RPMI7951 (cell line): Measurements from ENCODE around the gene SLCO2A1. TPM values are rescaled to one million over a fixed set of nuclear protein-coding genes. Genes with fewer than 3 reads are reported as not detected.
A peak's percentile ranks its signal among the peaks of the same experiment; 100 is the strongest.

ENCODE experiments used
- DNase-seq: peaks from one replicate; pipeline ENCODE4 v3.0.0-alpha.2; 2012; ENCODE audit warnings: low read depth
- total RNA-seq: library from RNA; depleted of rRNA; stranded (reverse); fragments of >200 nt; shearing (Covaris generic); gene quantifications from 2 replicates; pipeline ENCODE4 v1.2.3, GENCODE V29; 2014

The SLCO2A1 gene
- total RNA-seq, 1 experiment from 2014 or later, result 0.48 TPM

- no peak for DNase-seq
Measured at GRCh38 chr3:133999891-134000685, 29.6 kb downstream of the SLCO2A1 start.

- DNase-seq, result no peak
Measured at GRCh38 chr3:133998691-133999241, 31.0 kb downstream of the SLCO2A1 start.

GRCh38 chr3:133997871-133998635 is 31.7 kb downstream of the SLCO2A1 start:
- DNase-seq, result no peak

DNA sequence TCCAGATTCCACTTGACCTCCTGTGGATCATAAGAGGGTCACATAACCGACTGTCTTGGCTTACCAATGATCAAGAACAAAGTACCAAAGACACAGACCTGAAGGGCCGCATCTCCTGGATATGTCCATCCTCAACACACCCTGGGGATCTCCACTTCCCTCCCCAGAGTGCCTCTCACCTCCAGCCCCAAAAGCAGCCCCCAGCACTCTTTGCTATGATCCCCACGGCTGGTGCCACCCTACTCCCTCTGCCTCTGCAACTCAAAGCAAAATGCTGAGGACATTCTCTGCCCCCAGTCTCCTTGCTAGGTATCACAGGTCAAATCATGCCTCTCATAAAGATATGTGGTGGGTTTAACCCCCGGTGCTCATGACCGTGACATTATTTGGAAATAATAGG is 32.7 kb downstream of the SLCO2A1 start:
- DNase-seq, result no peak

DNA sequence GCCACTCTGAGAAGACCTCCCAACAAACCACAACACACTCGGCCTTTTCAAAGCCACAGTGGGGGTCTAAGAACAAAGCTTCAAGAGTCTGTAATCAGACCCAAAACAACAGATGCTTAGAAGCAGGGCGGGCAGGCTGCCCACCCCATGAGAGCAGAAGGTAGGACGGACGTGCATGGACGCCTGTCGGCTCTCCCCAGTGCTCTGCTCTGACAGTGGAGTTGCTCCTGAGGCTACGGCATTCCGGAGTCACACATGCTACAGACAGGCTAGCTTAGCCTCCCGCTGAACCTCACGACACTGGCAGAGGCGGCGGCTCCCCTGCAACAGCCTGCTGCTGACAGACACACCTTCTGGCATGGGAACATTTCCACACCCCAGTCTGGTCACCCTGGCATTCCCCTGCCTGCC is 33.5 kb downstream of the SLCO2A1 start:
- peak; percentile 48 for DNase-seq

- DNase-seq, result no peak
Measured at GRCh38 chr3:133995264-133995663, 34.5 kb downstream of the SLCO2A1 start.

DNA sequence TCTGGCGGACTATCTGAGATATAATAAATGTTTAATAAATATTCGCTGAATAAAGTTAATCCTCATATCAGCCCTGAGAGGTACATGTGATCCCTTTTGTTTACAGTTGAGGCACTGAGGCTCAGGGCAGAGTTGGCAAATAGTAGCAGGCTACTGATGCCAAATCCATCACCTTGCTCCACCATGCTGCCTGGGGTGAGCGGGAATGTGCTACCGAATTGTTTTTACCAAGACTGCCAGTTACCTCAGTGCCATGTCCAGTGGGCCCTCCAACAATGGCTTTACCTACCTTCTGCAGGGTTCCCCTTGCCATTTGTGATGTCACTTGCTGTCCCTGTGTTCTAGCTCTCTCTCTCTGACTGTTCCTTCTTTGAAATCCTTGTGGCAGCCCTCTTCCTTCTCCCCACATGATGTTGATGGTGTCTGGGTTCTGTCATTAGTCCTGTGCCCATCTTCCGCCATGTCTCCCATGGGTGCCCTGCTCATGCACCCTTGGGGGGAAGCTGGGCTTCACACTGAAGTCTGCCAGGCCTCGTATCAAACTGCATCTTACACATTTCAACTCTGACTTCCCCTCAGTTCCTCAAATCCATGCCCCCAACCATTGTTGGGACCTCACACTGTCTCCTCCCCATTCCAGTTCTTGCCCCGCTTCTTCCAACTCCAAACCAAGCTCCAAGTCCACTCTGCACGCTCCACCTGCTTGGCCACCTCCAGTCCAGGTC is 35.4 kb downstream of the SLCO2A1 start:
- DNase-seq, result no peak

- DNase-seq, result no peak
Measured at GRCh38 chr3:133992951-133993620, 36.6 kb downstream of the SLCO2A1 start.

DNA sequence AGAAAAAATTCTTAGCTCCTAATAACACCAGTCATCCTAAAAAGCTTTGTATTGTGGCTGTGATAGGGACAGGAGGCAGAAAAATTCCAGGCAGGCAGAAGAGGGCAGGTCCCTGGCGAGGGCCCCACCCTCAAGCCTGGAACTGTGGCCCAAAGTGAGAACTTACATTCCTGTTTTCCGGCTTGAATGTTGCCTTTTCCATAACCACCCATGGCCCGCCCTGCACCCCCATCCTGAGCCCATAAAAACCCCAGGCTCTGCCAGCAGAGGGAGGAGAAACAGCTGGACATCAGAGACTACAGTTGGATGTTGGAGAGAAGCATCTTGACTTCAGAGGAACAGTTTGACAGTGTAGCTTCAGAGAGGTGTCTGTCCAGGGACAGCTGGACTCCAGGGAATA is 37.3 kb downstream of the SLCO2A1 start:
- no peak for DNase-seq

GRCh38 chr3:133991637-133992036 is 38.1 kb downstream of the SLCO2A1 start:
- peak; percentile 89 for DNase-seq

DNA sequence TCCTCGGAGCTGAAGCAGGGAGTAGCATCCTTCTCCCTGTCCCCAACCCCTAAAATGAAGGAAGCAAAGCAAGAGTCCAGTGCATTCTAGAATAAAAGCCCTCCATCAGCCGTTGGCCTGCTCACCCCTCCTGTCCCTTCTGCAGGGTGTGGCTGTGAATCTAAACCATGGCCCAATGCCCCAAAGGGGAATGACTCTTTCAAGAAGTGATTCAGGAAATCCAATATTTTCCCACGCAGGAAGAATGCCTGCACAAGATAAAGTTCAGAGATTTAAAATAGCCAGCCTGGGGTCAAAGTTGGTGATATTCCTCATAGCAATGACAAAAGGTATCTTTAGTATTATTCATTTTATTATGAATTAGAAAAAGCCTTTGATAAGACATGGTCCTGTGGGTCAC is 38.5 kb downstream of the SLCO2A1 start:
- DNase-seq, result peak; percentile 82

DNA sequence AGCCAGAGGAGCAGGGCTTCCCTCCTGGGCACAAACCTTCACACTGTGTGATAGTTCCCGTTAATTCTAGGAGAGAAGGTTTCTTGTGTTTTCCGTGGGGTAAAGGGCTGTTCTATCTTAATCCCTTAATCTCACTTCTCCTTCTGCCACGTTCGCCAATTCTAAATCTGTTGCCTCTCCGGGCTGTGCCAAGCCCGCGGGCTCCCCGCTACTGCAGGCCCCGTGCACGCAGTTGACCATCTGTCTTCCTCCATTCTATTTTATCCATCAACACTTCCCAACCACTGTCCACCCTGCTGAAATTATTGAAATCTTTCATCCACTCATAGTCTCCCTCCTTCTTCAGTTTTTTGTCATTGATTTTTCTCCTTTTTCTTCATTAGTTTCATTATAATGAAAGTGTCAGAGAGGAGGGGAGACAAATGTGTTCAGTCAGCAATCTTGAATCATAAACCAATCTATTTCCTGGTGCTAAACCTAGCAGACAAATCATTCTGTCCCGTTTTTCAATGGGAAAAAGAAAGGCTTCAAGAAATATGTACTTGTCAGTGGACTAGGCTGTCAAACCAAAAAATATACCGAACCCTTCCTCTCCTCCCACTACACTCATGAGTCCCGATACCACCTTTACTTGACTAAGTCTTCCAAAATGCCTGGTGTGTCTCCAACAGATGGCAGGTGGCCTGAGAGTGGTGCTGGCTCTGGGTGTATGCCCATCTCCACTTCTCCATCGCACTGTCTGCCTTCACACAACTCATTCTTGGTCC is 39.6 kb downstream of the SLCO2A1 start:
- no peak for DNase-seq

GRCh38 chr3:133988631-133989161 is 41.0 kb downstream of the SLCO2A1 start:
- no peak for DNase-seq

GRCh38 chr3:133987948-133988484 is 41.7 kb downstream of the SLCO2A1 start:
- DNase-seq, result no peak

- DNase-seq, result no peak
Measured at GRCh38 chr3:133987136-133987535, 42.6 kb downstream of the SLCO2A1 start.

GRCh38 chr3:133986311-133986710 is 43.4 kb downstream of the SLCO2A1 start:
- DNase-seq, result no peak

GRCh38 chr3:133984975-133985374 is 44.8 kb downstream of the SLCO2A1 start:
- no peak for DNase-seq

DNA sequence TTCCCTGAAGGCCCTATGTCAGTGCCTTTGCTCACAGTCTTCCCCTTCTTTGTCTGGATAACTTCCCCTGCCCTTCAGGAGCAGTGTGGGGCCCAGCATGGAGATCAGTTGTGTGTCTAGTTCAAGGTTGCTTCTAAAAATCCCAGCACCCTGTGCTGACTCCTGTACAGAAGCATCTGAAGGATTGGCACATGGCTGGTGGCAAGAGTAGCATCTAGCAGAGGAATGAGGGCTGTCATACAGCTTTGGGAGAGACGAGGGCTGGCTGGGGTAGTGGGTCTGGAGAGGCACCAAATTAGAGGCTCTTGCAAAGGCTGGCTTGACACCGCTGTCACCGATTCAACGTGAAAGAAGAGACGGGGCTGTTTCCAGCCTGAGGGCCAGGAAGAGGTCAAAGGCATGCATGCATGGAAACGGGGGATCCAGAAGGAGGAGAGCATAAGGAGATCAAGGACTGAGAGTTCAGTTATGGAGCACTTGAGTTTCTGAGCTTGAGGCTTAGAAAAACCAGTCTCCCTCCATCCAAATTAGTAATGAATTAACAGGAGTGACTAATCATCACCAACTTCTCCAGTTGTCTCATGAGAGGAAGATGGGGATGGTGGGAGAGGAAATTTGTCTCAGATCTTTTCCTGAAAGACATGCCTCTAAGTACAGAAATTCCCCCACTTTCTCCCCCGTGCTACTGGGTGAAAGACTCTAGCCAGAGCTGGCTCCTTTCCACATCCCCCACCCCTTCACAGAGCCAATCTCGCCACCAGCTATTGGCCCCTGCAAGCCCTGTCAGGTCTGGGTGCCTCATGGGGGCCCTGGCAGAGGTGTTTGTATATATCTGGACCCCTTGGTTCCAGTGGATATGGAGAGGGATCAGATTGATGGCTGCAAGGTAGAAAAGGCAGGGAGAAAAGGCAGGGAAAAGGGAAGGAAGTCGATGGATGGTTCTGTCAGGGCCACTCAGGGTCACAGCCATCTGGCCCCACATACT is 45.9 kb downstream of the SLCO2A1 start:
- DNase-seq, result no peak

DNA sequence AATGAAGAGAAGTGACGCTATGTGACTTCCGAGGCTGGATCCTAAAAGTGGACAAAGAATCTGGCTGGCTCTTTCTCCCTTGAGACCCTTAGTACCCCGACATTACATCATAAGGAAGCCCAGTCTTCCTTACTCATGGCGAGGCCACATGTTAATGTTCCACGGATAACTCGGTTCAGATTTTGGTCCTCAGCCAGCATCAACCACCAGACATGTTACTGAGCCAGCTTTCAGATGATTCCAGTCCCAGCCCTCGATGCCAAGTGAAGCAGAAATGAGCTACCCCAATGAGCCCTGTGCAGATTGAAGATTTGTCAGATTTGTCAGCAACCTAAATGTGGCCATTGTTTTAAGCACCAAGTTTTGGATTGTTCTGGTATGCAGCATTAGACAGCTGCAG is 46.6 kb downstream of the SLCO2A1 start:
- no peak for DNase-seq
